ENCODE results near the gene ST7. TPM values are rescaled to one million over a fixed set of nuclear protein-coding genes. Genes with fewer than 3 reads are reported as not detected.

Gene ST7
- total and polyA plus RNA-seq, 2 donors (not counting 1 experiment from before 2014, with no cell fraction given), result 20.0 to 28.6 TPM

DNA sequence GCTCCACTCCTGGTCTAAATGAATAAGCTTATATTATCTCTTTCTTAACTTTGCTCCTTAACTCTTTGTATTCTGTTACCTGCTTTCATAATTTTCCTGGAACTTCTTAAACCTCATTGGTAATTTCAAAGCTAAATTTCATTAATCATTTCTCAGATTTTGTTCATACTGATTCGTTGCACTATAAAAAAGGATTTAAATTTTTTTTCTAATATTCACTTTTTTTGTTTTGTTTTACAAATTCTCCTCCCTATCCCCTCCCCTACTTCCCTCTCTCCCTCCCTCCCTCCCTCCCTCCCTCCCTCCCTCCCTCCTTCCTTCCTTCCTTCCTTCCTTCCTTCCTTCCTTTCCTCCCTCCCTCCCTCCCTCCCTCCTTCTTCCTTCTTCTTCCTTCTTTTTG, 14.7 kb downstream of the ST7 start:
- Histone ChIP-seq H3K4me2 (ENCODE audit: extremely low read depth, insufficient read depth, low read length) (no peak overlapping the region), H3K4me1 (ENCODE audit: control insufficient read depth, extremely low read depth, insufficient read depth, low read length) (no peaks in the 10 kb centered on the region), H3K36me3 (ENCODE audit: control insufficient read depth, insufficient read depth, low read length) (no peaks in the 10 kb centered on the region), H3K9ac (ENCODE audit: insufficient read depth, low read length) (no peak overlapping the region), H3K4me3 (replicated peaks in 1 of 4; ENCODE audit: control extremely low read depth in 1 of 4, insufficient read depth in 1 of 4, low read depth in 3 of 4, low read length in 4 of 4) (no peak overlapping the region), H4K20me1 (ENCODE audit: control insufficient read depth, extremely low read depth, insufficient read depth, low read length) (no peaks in the 10 kb centered on the region), H3K27ac (ENCODE audit: insufficient read depth, low read length) (no peak overlapping the region), H2AFZ (ENCODE audit: low read length) (no peak overlapping the region), H3K27me3 (ENCODE audit: control insufficient read depth, insufficient read depth, low read length) (no peaks in the 10 kb centered on the region), H3K79me2 (ENCODE audit: control insufficient read depth, insufficient read depth, low read length) (peaks cover 2% of the 10 kb centered on the region), H3K9me3 (ENCODE audit: control insufficient read depth, insufficient read depth, low read depth, low read length) (no peaks in the 10 kb centered on the region)
- DNase-seq (ENCODE audit: low read depth in 2 of 2), result no peak
- TF ChIP-seq EZH2 (IDR thresholded peaks at IDR 0.05; ENCODE audit: low read length, missing control alignments), result no peak
- no peak for TF ChIP-seq CTCF (conservative IDR thresholded peaks at IDR 0.05 in 1 of 2, IDR thresholded peaks at IDR 0.05 in 1 of 2; ENCODE audit: low read depth in 1 of 2, low read length in 2 of 2)

DNA sequence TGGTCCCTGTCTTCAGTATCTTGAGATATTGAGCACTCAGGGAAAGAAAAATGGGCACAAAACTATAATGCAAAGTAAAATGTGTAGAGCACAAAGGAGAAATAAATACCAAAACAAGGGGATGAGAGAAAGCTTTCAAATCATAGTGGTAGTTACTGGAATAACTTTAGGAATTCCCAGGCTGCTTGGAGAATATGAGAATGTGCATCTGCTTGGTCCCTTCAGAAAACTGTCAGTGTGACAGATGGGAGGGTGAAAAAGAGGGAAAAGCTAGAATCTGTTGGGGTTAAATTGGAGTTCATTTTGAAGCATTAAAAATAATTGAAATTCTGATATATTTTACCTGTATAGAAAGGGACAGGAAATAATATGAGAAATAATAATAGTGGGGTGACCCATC, 15.3 kb downstream of the ST7 start:
- H3K4me2 ChIP-seq (ENCODE audit: extremely low read depth, insufficient read depth, low read length), result no peak overlapping the region
- H3K4me3 ChIP-seq (replicated peaks in 1 of 4; ENCODE audit: control extremely low read depth in 1 of 4, insufficient read depth in 1 of 4, low read depth in 3 of 4, low read length in 4 of 4), result no peak overlapping the region
- TF ChIP-seq EZH2 (IDR thresholded peaks at IDR 0.05; ENCODE audit: low read length, missing control alignments) (no peak), CTCF (conservative IDR thresholded peaks at IDR 0.05 in 1 of 2, IDR thresholded peaks at IDR 0.05 in 1 of 2; ENCODE audit: low read depth in 1 of 2, low read length in 2 of 2) (no peak)
- no peaks in the 10 kb centered on the region for H4K20me1 ChIP-seq (ENCODE audit: control insufficient read depth, extremely low read depth, insufficient read depth, low read length)
- peaks cover 2% of the 10 kb centered on the region for H3K79me2 ChIP-seq (ENCODE audit: control insufficient read depth, insufficient read depth, low read length)
- no peaks in the 10 kb centered on the region for H3K4me1 ChIP-seq (ENCODE audit: control insufficient read depth, extremely low read depth, insufficient read depth, low read length)
- H3K9me3 ChIP-seq (ENCODE audit: control insufficient read depth, insufficient read depth, low read depth, low read length), result no peaks in the 10 kb centered on the region
- no peak overlapping the region for H3K27ac ChIP-seq (ENCODE audit: insufficient read depth, low read length)
- H2AFZ ChIP-seq (ENCODE audit: low read length), result no peak overlapping the region
- no peak overlapping the region for H3K9ac ChIP-seq (ENCODE audit: insufficient read depth, low read length)
- H3K27me3 ChIP-seq (ENCODE audit: control insufficient read depth, insufficient read depth, low read length), result no peaks in the 10 kb centered on the region
- DNase-seq (ENCODE audit: low read depth in 2 of 2), result no peak
- H3K36me3 ChIP-seq (ENCODE audit: control insufficient read depth, insufficient read depth, low read length), result no peaks in the 10 kb centered on the region

DNA sequence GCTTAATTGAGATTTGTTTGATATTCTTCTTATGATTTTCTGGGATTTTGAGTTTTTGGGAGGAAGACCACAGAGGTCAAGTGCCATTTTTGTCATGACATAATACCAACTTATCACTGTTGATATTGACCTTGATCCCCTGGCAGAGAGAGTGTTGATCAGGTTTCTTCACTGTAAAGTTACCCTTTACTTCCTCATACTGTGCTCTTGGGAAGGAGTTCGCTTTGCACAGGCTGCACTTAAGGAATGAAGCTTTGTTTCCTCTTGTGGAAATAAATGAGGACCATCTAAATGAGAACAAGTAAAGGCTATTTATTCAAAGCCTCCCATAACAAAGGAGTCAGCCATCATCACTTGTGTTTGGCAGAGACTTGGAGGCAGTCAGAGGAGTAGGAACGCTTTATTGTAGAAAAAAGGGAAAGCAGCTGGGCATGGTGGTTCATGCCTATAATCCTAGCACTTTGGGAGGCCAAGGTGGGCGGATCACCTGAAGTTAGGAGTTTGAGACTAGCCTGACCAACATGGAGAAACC, 16.1 kb downstream of the ST7 start:
- Histone ChIP-seq H3K4me1 (ENCODE audit: control insufficient read depth, extremely low read depth, insufficient read depth, low read length) (no peaks in the 10 kb centered on the region), H3K9me3 (ENCODE audit: control insufficient read depth, insufficient read depth, low read depth, low read length) (no peaks in the 10 kb centered on the region), H4K20me1 (ENCODE audit: control insufficient read depth, extremely low read depth, insufficient read depth, low read length) (no peaks in the 10 kb centered on the region), H3K27me3 (ENCODE audit: control insufficient read depth, insufficient read depth, low read length) (no peaks in the 10 kb centered on the region), H3K36me3 (ENCODE audit: control insufficient read depth, insufficient read depth, low read length) (no peaks in the 10 kb centered on the region), H3K4me2 (ENCODE audit: extremely low read depth, insufficient read depth, low read length) (no peak overlapping the region), H3K79me2 (ENCODE audit: control insufficient read depth, insufficient read depth, low read length) (peaks cover 2% of the 10 kb centered on the region), H2AFZ (ENCODE audit: low read length) (no peak overlapping the region), H3K27ac (ENCODE audit: insufficient read depth, low read length) (no peak overlapping the region), H3K4me3 (replicated peaks in 1 of 4; ENCODE audit: control extremely low read depth in 1 of 4, insufficient read depth in 1 of 4, low read depth in 3 of 4, low read length in 4 of 4) (no peak overlapping the region), H3K9ac (ENCODE audit: insufficient read depth, low read length) (no peak overlapping the region)
- no peak for DNase-seq (ENCODE audit: low read depth in 2 of 2)
- TF ChIP-seq CTCF (conservative IDR thresholded peaks at IDR 0.05 in 1 of 2, IDR thresholded peaks at IDR 0.05 in 1 of 2; ENCODE audit: low read depth in 1 of 2, low read length in 2 of 2), result no peak
- no peak for TF ChIP-seq EZH2 (IDR thresholded peaks at IDR 0.05; ENCODE audit: low read length, missing control alignments)

Data from fibroblast of lung (primary cell).